MCF 10A (cell line): Measurements from ENCODE around the gene SVIL. TPM values are rescaled to one million over a fixed set of nuclear protein-coding genes. Genes with fewer than 3 reads are reported as not detected.
"Not testable (repeated sequence)": the region's sequence is repeated elsewhere in the genome, so short reads cannot be mapped to it uniquely, and the experiment has no call there.

Source experiments
- BruUV-seq: library from RNA; stranded (reverse); fragments of 400-500 nt; replicated peaks from 2 replicates; lab custom pipeline; 2021; lab: Mats Ljungman, UMichigan
- CTCF ChIA-PET: fragments of 300-600 bp; sonication (Branson Sonifier 250); formaldehyde crosslinking; extraction: SDS; loops from one replicate; lab custom pipeline; 2021; ENCODE audit warnings: antibody characterized with exemption, inconsistent platforms; lab: Yijun Ruan, JAX
- POLR2A ChIA-PET: fragments of 300-600, 350-650 bp; sonication (Branson Sonifier 250); formaldehyde crosslinking; extraction: SDS; loops from one replicate; lab custom pipeline; 2020; ENCODE audit warnings: antibody characterized with exemption, inconsistent platforms; lab: Yijun Ruan, JAX
- DNase-seq: peaks from one replicate; pipeline ENCODE4 v3.0.0-alpha.2; 2018; ENCODE audit not compliant: unreplicated experiment
- H3K27ac Mint-ChIP-seq: one replicate; pipeline ENCODE4 v1.8.0; 2022; ENCODE audit warnings: mild to moderate bottlenecking, low read depth, mixed read lengths; ENCODE audit not compliant: unreplicated experiment
- H3K27me3 Mint-ChIP-seq: one replicate; pipeline ENCODE4 v1.8.0; 2022; ENCODE audit warnings: mixed read lengths; ENCODE audit not compliant: insufficient read depth, unreplicated experiment
- H3K36me3 Mint-ChIP-seq: one replicate; pipeline ENCODE4 v1.8.0; 2022; ENCODE audit warnings: mild to moderate bottlenecking, moderate library complexity, mixed read lengths; ENCODE audit not compliant: insufficient read depth, unreplicated experiment
- H3K4me1 Mint-ChIP-seq: one replicate; pipeline ENCODE4 v1.8.0; 2022; ENCODE audit warnings: mixed read lengths; ENCODE audit not compliant: insufficient read depth, unreplicated experiment
- H3K4me3 Mint-ChIP-seq: one replicate; pipeline ENCODE4 v1.8.0; 2022; ENCODE audit warnings: mild to moderate bottlenecking, moderate library complexity, mixed read lengths; ENCODE audit not compliant: unreplicated experiment
- H3K9me3 Mint-ChIP-seq: one replicate; pipeline ENCODE4 v1.8.0; 2022; ENCODE audit warnings: mixed read lengths; ENCODE audit not compliant: unreplicated experiment
- intact Hi-C: fragments of 100-400 bp; cut with micrococcal nuclease; formaldehyde crosslinking; loops from 2 replicates; pipeline ENCODE4 v1.14.1; 2022
- total RNA-seq: library from RNA; stranded (reverse); gene quantifications from 2 replicates; pipeline ENCODE4 v1.2.3, GENCODE V29; 2022
- TF ChIP-seq, protein P1 (sequence below): fragments of 200-600 bp; IDR thresholded peaks from one replicate; pipeline ENCODE4 v1.8.0; 2022; ENCODE audit warnings: antibody characterized with exemption, mild to moderate bottlenecking; ENCODE audit not compliant: unreplicated experiment

Gene SVIL
- total RNA-seq, 1 experiment from 2014 or later, result 43.3 TPM

DNA sequence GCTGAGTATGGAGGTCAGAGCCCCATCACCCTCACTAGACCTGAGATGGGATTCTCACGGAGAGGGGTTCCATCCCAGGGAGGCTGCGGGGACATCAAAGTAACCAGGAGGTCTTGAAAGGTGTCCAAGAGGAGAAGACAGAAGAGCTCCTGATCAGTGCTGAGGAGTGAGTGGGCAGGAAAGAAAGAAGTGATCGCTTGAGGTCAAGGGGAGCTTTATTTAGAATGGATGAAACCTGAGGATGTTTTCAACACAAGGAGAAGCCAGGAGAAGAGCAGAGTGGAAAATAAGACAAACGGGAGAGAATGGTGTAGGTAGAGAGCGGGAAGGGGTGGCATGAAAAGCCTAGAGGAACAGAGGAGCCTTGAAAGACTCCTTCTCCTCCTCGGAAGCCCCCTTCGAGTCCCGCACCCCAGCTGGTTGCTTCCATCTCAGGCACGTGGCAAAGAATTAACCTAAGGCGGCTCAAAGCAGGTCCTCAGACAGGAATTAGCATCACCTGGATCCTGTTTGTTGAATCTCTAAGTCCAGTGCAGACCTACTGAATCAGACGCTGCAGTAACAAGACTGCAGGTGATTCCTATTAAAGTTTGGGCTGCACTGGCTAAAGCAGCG, 5.8 kb downstream of the SVIL start:
- no peak overlapping the region for H3K27ac Mint-ChIP-seq
- no peak for DNase-seq
- intact Hi-C loops, result no loop called here
- TF ChIP-seq, protein P1, sequence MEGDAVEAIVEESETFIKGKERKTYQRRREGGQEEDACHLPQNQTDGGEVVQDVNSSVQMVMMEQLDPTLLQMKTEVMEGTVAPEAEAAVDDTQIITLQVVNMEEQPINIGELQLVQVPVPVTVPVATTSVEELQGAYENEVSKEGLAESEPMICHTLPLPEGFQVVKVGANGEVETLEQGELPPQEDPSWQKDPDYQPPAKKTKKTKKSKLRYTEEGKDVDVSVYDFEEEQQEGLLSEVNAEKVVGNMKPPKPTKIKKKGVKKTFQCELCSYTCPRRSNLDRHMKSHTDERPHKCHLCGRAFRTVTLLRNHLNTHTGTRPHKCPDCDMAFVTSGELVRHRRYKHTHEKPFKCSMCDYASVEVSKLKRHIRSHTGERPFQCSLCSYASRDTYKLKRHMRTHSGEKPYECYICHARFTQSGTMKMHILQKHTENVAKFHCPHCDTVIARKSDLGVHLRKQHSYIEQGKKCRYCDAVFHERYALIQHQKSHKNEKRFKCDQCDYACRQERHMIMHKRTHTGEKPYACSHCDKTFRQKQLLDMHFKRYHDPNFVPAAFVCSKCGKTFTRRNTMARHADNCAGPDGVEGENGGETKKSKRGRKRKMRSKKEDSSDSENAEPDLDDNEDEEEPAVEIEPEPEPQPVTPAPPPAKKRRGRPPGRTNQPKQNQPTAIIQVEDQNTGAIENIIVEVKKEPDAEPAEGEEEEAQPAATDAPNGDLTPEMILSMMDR, result no peak
- no peaks in the 10 kb centered on the region for H3K9me3 Mint-ChIP-seq
- H3K27me3 Mint-ChIP-seq, result no peaks in the 10 kb centered on the region
- peaks cover 12% of the 10 kb centered on the region for H3K36me3 Mint-ChIP-seq
- BruUV-seq, result no TSS peak
- CTCF ChIA-PET, result interaction anchor here (0.6 to 0.7 kb wide), 2 partner anchors 92 to 369 kb away, joined by 3 to 4 read pairs; no protein-coding TSS in a partner anchor
- no peak overlapping the region for H3K4me3 Mint-ChIP-seq
- POLR2A ChIA-PET, result interaction anchor here (1.8 kb wide), 1 partner anchor 211 kb away, joined by 5 read pairs; no protein-coding TSS in a partner anchor
- peaks cover 32% of the 10 kb centered on the region for H3K4me1 Mint-ChIP-seq

DNA sequence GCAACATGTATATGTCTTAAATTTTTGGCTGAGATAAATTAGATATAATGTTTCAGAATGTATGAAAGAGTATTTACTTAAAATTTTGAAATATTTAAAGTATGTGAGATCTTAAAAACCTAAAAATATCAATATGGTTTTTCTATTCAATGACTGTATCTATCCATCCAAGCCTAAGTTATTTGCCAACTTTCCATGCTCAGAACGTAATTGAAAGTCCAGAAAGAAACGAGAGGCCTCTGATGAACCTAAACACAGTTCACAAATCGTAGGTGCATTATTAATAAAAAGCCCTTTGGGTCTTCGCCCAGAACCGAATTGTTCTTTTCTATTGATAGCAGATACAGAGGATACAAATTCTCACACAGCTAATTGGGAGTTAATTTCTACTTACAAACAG, 6.5 kb downstream of the SVIL start:
- Mint-ChIP-seq H3K4me3 (peak overlapping the region; percentile 53), H3K27me3 (no peaks in the 10 kb centered on the region), H3K36me3 (peaks cover 12% of the 10 kb centered on the region), H3K27ac (no peak overlapping the region), H3K4me1 (peaks cover 36% of the 10 kb centered on the region), H3K9me3 (no peaks in the 10 kb centered on the region)
- TF ChIP-seq, protein P1, result no peak
- BruUV-seq, result no TSS peak
- intact Hi-C loops, result no loop called here
- no peak for DNase-seq
- ChIA-PET POLR2A (interaction anchor here (0.8 kb wide), 1 partner anchor 18 kb away, joined by 4 read pairs; no protein-coding TSS in a partner anchor), CTCF (interaction anchor here (1.2 kb wide), 1 partner anchor 108 kb away, joined by 4 read pairs; no protein-coding TSS in a partner anchor)

DNA sequence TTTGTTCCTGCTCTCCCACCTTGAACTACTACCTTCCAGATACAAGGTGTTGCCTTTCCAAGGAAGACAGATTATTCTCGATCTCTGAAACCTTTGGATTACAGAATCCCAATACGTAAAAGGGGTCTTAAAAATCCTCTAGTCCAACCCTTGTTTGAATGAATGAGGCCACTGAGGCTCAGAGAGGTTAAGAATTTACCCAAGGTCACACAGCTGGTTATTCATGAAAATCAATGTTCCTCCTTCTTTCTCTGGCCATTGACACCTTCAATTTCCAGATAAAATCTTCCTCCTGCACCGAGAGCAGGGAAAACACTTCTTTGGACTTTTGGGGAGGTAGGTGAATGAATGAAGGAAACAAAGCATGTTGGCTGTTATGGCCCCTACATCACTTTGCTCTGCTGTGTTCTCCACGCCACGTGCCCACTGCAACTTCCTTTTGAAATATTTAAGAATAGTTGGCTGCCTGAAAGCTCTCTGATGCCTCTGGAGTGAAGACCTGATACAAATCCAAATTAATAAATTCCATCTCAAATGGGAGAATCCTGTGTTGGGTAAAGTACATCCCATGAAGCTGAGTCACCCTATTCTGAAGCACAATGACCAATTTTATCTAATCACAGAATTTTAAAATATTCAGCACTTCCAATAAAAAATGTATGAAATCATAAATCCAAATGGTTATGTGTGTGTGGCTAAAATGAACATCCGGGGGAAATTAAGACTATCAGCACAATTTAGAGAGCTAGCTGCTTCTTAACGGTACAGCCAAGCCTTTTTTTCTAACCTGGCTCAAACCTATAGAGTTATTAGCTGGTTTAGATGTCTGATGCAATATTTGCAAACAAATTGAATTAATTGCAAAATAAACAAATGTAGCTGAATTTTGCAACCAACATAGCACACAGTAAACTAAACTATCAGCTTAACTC, 7.3 kb downstream of the SVIL start:
- Mint-ChIP-seq H3K4me3 (peak overlapping the region; percentile 53), H3K4me1 (peaks cover 36% of the 10 kb centered on the region), H3K9me3 (no peaks in the 10 kb centered on the region), H3K27me3 (no peaks in the 10 kb centered on the region), H3K36me3 (peaks cover 12% of the 10 kb centered on the region), H3K27ac (peak overlapping the region; percentile 68)
- intact Hi-C loops, result no loop called here
- peak; percentile 41 for DNase-seq
- BruUV-seq, result no TSS peak
- ChIA-PET CTCF (interaction anchor here (0.6 to 1.2 kb wide), 2 partner anchors 99 to 109 kb away, joined by 4 read pairs; no protein-coding TSS in a partner anchor), POLR2A (interaction anchor here (0.8 to 3.9 kb wide), 3 partner anchors 7 to 320 kb away, joined by 3 to 24 read pairs (median 4); partner anchors contain the start of gene SVIL)
- TF ChIP-seq, protein P1, result no peak

DNA sequence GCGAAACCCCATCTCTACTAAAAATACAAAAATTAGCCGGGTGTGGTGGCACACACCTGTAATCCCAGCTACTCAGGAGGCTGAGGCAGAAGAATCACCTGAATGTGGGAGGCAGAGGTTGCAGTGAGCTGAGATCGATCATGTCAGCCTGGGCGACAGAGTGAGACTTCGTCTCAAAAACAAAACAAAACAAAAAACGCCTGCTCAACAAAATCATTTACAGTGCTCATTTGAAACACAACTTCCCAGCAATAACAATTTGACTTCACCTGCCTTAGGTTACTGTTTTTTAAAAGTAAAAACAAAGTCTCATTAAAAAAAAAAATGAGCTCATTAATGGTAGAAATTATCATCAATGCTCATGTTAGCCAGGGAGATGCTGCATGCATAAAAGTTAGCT, 10.4 kb downstream of the SVIL start:
- H3K4me3 Mint-ChIP-seq, intact Hi-C loops, H3K9me3 Mint-ChIP-seq, DNase-seq, H3K36me3 Mint-ChIP-seq, H3K27me3 Mint-ChIP-seq, BruUV-seq: not testable (repeated sequence)
- ChIA-PET CTCF (interaction anchor here (0.6 kb wide), 2 partner anchors 110 to 125 kb away, joined by 3 read pairs; no protein-coding TSS in a partner anchor), POLR2A (interaction anchor here (0.6 to 3.9 kb wide), 8 partner anchors 10 to 194 kb away, joined by 3 to 24 read pairs (median 4); partner anchors contain the start of gene SVIL)
- Mint-ChIP-seq H3K4me1 (peaks cover 38% of the 10 kb centered on the region), H3K27ac (peak overlapping the region; percentile 18)
